GM19452 (cell line): ENCODE results near the gene ZNF512.
"Not testable (repeated sequence)": the region's sequence is repeated elsewhere in the genome, so short reads cannot be mapped to it uniquely, and the experiment has no call there.

ENCODE experiments used
- ATAC-seq: cut with Tn5 transposase; IDR thresholded peaks from one replicate; pipeline ENCODE4 v1.9.1; 2021; ENCODE audit not compliant: unreplicated experiment

The ZNF512 gene

GRCh38 chr2:27582129-27582694 lies 630 bp upstream of the ZNF512 start:
- ATAC-seq: no peak

- peak; percentile 5 for ATAC-seq
Measured at GRCh38 chr2:27583390-27583915, 611 bp downstream of the ZNF512 start.

GRCh38 chr2:27584597-27584996 lies 1.8 kb downstream of the ZNF512 start:
- no peak for ATAC-seq

GRCh38 chr2:27587025-27587424 lies 4.2 kb downstream of the ZNF512 start:
- ATAC-seq: no peak

GRCh38 chr2:27588308-27588707 lies 5.5 kb downstream of the ZNF512 start:
- ATAC-seq: no peak

GRCh38 chr2:27591745-27592144 lies 8.9 kb downstream of the ZNF512 start:
- no peak for ATAC-seq

GRCh38 chr2:27593240-27593639 lies 10.4 kb downstream of the ZNF512 start:
- ATAC-seq: no peak

GRCh38 chr2:27594020-27594703 lies 11.3 kb downstream of the ZNF512 start:
- ATAC-seq: not testable (repeated sequence)

GRCh38 chr2:27595412-27595811 lies 12.6 kb downstream of the ZNF512 start:
- ATAC-seq: not testable (repeated sequence)

- ATAC-seq: no peak
Measured at GRCh38 chr2:27596627-27597026, 13.8 kb downstream of the ZNF512 start.

GRCh38 chr2:27606611-27607010 lies 23.8 kb downstream of the ZNF512 start:
- no peak for ATAC-seq

GRCh38 chr2:27613985-27614384 lies 31.1 kb downstream of the ZNF512 start:
- ATAC-seq: no peak

GRCh38 chr2:27615316-27615715 lies 32.5 kb downstream of the ZNF512 start:
- ATAC-seq: no peak

- ATAC-seq: no peak
Measured at GRCh38 chr2:27621524-27621923, 38.7 kb downstream of the ZNF512 start.

GRCh38 chr2:27622921-27623384 lies 40.1 kb downstream of the ZNF512 start:
- ATAC-seq: no peak

- no peak for ATAC-seq
Measured at GRCh38 chr2:27624943-27625342, 42.1 kb downstream of the ZNF512 start.

- not testable (repeated sequence) for ATAC-seq
Measured at GRCh38 chr2:27626323-27626722, 43.5 kb downstream of the ZNF512 start.

GRCh38 chr2:27626921-27627320 lies 44.1 kb downstream of the ZNF512 start:
- not testable (repeated sequence) for ATAC-seq

GRCh38 chr2:27627963-27628766 lies 45.3 kb downstream of the ZNF512 start:
- ATAC-seq: peak; percentile 13

GRCh38 chr2:27628767-27629709 lies 46.2 kb downstream of the ZNF512 start, which contains the start of the genes CCDC121 and GPN1:
Gene CCDC121, minus strand, starts transcription at chr2:27629012. Its CDS starts 1,213 bp downstream, at chr2:27627799.
Gene GPN1, plus strand, starts transcription at chr2:27629050. Its CDS starts 9 bp downstream, at chr2:27629059.
- peak; percentile 95 for ATAC-seq
